ELR (cell line): ENCODE results near the gene PAX1.

Experiments
- DNase-seq: peaks from one replicate; pipeline ENCODE4 v3.0.0-alpha.2; 2015; ENCODE audit warnings: low read depth

Gene PAX1

DNA sequence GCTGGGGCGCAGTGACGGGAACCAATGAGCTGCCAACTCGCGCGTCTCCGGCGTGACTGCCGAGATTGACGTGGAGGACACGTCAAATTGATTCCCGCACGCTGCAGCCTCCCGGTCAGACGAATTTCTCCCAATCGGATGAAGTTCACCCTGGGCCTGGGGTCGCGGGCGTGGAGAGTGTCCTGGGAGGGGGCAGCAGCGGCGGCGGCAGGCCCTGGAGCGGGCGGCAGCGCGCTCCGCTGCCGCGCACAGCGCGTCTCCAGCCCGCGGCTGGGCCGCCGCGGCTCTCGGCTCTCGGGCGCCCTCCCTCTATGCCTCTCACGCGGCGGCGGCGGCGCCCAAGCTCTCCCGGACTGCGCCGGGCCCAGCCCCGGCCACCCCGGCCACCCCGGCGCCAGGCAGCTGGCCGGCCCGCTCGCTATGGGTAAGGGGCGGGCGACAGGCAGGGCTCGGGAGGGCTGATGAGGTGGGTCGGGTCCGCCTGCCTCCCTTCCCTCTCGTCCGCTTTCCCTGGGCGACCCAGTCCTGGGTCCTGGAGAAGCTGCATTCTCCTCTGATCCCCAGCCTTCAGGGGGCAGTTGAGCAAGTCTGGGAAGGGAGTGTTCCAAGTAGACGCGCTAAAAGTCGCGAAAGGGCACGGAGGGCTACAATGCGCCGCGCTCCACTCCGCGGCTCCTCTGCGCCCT lies at the start of gene PAX1:
Gene PAX1, plus strand, starts transcription at position 90 of the 686 bp plus-strand sequence. Its CDS starts 49 bp downstream, at position 139.
- DNase-seq, result no peak

DNA sequence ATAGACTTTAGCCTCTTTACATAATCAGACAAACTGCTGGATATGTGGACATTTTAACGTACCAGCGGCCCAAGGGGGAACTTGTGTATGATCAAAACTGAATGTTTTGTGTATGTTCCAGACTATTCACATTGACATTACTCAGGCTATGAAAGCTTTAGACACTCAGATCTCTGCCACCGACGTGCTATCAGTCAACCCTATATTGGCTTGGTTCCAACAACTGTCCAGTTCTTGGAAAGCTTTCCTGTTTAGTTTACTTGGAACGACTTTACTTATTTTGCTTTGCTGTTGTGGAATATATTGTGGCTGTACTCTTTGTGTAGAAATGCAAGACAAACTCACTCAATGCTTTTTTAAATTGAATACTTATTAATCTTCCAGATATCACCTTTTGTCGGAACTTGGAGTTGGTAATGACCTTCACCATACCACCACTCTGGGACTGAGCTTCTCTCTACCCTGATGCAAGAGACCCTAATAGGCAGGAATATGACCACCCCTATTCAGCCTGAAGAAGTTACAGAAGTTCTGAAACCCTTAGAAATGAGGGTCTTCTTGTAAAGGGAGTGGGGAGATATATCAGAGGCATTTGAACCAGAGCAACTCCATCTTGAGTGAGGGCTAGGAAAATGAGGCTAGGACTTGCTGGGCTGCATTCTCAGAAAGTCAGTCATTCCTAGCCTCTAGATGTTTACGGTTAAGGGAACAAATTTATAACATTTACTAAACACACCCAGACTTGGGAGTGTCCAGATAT lies 49.0 kb upstream of the PAX1 start:
- DNase-seq, result no peak

GRCh38 chr20:21661488-21662055 lies 43.9 kb upstream of the PAX1 start:
- no peak for DNase-seq

DNA sequence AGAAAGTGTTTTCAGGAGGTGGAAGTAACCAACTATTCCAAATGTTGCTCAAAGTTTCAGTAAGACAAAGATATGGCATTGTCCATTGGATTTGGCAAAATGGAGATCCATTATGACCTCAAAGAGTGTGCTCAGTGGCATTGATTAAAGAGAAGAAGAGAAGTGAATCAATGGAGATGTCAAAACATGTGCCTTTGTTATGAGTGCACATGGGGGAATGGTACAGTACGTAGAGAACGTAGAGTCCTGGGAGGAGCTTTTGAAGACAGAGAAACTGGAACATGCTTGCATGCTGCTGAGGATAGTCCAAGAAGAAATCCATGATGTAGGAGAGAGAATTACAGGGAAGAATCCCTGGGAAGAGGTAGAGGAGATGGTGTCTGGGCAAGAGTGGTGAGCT lies 42.0 kb upstream of the PAX1 start:
- no peak for DNase-seq

- DNase-seq, result no peak
These were observed 39.6 kb upstream of the PAX1 start for GRCh38 chr20:21665687-21666446.

DNA sequence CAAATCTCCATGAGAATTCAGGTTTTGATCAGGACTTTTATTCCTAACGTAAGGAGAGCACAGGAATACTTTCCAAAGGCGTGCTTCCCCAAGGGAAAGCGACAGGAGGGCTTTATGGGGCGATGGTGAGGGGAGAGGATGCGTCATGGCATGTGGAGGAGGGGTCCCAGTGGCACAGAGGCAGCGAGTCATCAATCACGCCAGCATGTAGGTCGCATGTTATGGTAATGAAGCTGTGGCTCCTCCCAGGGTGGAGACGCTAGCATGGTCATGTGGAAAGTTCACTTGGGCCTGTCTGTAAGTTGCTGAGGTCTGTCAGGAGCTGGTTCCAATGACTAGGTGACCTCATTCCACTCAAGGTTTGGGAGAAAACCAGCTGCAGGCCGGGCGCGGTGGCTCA lies 35.3 kb upstream of the PAX1 start:
- DNase-seq, result no peak

GRCh38 chr20:21670981-21671380 lies 34.5 kb upstream of the PAX1 start:
- no peak for DNase-seq

DNA sequence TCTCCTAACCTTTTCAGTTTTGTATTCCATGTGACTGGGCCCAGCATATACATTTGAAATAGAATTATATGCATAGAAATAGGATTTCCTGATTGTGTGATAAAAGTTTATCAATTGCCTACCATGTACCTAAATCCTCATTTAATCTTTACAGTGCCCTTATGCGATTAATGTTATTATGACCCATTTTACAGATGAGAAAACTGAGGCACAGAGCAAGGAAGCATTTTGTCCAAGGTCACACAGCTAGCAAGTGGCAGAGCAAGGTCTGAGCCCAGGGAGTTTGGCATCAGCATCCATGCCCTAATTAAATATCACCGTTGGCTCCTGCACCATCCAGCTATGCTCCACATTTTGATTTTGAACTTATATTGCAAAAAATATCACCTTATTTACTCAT lies 28.2 kb upstream of the PAX1 start:
- no peak for DNase-seq

- no peak for DNase-seq
These were observed 27.7 kb upstream of the PAX1 start for GRCh38 chr20:21677781-21678180.

DNA sequence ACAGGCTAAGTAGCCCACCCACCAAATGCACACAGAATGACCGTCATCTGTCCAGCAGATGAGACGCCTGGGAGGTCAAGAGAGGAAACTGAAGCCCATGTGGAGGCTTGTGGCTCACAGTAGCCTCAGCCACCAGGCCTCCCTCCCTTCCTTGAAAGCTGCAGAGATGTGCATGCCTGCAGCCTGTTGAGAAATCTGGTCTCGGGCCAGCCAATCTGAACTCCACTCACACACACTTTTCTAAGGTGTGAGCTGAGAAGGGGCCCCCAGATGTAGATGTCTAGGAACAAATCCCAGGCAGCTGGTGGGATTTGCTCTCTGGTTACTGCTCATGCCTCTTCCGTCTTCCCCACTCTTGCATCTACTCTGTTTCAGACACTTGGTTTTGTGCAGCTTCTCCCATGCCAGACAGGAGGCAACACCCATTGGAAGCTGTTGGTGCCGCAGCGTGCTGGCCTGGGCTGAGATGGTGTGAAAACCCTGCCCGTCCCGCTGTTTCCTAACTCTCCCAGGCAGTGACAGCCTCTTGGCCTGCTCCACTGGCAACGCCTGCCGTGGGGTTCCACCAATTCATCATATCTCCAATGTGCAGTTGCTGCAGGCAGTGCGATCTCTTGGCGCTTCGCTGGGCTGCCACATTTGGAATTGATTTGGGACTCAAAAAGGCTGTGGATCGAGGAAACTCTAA lies 24.1 kb upstream of the PAX1 start:
- DNase-seq, result no peak

DNA sequence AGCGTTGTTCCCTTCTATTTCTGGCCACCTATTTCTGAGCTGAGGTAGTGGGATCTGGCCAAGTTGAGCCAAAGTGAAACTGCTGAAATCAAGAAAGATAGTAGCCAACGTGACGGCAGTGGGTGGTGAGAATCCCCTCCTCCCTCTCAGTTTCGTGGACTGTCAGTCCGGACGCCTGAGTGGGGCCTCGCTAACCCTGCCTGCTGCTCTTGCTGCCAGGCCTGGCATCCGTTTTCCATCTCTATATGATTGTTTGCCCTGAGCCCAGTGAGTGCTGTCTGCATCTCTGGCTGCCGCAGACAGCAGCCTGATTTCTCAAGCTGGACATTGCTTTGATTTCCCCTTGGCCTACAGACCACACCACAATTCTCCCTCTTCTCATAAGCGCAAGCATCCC lies 23.5 kb upstream of the PAX1 start:
- DNase-seq, result no peak

DNA sequence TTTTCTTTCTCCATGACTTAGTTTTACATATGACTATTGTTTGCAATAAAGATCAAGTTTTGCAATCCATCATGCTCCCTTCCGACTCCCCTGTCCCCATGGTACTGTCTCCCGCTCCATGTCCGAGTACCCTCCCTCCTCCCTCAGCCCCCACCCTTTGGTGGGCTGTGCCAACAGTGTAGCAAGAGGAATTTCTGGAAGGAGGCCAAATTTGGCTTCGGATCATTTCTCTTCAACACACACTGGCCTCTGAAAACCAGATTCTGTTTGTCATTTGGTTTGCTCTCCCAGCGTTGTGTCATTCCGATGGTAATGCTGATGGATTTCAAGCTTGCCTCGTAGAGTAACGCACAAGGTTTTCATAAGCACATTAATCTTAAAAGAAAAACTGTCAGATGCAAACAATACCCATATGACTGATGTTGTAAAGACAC lies 22.9 kb upstream of the PAX1 start:
- no peak for DNase-seq

DNA sequence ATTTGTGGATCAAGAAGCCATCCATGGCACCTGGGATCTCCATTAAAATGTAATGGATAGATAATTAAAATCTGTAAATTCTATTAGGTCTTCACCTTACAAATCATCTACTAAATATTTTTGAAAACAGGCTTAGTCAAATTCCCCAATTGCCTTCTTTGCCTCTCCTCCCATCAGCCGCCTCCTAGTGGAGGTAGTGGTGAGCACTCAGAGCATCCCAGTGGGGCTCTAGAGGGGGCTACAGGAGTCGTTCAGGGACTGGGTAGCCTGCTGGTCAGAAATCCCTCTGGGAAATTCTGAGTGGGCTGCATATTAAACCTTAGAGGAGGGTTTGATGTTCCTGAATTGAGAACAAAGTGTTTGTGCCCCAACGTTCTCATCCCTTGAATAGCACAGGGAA lies 20.8 kb upstream of the PAX1 start:
- DNase-seq, result no peak

GRCh38 chr20:21685981-21686380 lies 19.5 kb upstream of the PAX1 start:
- DNase-seq, result no peak

DNA sequence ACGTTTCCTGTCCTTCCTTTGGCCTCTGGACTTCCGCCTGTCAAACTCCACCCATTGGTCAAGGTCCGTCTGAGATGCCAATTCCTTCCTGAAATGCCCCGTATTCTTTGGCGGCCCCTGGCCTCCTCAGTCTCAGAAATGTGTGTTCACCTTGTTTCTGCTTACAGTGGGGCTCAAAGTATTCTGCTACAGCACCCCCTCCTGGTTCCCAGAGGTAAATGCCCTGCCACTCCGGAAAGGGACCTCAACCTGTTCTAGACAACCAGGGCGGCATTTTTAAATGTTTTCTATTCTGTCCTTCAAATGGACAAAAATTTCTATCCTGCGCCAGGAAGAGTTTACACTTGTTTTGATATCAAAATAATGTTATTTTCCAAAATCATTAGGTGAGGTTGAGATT lies 12.1 kb upstream of the PAX1 start:
- DNase-seq, result no peak

DNA sequence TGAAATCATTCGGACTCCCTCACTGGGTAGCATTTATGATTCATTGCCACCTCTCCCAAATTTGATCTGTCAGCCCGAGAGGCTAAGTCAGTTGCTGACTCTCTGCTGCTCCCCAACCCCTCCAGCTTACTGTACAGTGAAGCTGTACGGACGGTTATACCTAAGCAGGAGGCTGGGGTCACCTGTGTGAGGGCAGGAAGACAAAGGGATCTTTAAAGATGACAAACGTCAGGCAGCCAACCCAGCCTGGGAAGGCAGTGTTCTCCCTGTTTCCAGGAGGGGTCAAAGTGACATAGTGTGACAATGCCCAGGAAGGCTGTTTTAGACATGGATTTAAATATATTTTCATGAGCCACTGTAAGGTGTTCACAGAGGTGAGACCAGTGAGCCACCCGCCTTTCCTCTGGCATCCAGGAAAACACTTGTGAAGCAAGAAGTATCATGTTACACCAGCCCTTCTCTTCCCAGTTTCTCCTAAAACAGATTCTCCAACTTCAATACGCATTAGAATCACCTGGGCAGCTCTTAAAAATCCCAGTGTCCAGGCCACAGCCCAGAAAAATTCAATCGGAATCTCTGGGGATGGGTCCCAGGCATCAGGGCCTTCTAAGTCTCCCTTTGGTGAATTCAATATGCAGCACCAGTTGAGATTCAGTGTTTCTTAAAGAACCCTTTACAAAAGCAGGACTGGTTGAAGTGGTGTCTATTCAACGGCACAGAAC lies 6.8 kb upstream of the PAX1 start:
- DNase-seq, result no peak

GRCh38 chr20:21699216-21699508 lies 6.3 kb upstream of the PAX1 start:
- DNase-seq, result no peak

- DNase-seq, result no peak
These were observed 4.1 kb upstream of the PAX1 start for GRCh38 chr20:21701171-21701876.

DNA sequence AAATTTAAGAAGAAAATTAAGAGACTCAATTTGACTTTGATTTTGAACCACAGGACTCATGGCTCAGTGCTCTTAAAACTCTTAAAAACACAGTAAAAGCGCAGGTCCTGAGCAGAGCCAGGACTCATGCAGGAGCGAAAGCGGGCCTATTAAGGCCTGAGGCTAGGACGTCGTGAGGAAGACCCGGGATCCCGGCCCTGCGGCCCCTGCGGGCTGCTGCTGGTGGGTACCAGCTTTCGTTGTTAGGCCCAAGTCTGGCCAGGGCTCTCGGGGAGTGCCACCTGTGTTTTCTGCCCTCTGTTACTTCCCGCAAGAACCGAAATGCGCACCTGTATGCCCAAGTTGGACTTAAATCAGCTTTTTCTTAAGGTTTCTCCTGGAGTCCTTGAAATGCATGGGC lies 3.4 kb upstream of the PAX1 start:
- no peak for DNase-seq

DNA sequence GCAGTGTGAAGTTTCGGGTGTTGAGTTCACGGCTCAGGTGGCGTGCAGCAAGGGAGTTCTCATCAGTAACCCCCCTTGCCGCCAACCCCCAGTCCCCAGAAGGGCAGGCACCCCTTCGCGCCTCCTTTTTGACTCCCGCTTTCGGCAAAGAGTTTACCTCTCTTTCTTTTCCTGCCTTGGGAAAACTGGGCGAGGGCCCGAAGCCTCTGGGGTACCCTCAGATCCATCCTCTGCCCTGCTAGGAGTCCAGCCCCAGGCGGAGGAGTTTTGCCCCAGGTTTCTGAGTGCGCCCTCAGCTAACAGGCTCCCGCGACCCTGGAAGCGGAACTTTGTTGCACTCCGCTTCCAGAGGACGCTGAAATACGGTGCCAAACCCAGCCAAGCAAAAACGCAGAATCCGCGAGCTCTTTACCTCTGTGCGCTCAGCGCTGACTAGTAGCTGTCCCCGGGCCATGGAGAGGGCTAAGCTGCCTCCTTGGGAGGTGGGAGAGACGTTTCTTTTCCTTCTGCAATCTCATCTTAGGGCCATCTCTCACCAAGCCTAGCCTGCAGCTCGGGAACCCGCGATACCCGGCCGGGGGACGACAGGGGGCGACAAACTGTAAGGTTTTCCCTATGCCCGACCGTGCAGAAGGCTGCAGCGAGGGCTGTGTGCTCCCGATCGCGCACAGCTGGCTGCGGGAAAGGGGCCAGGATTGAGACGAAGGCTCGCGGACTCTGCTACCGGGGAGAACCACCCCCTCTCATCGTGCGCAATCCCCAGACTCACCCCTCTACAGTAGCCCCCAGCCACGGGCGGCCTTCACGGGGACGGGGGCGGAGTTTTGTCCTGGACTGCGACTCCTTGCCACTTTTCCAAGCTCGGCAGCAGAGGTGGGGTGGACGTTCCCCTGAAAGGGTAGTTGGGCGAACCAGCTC lies 2.7 kb upstream of the PAX1 start:
- DNase-seq, result no peak
